ENCODE data around the gene CCDC149.

Gene CCDC149

DNA sequence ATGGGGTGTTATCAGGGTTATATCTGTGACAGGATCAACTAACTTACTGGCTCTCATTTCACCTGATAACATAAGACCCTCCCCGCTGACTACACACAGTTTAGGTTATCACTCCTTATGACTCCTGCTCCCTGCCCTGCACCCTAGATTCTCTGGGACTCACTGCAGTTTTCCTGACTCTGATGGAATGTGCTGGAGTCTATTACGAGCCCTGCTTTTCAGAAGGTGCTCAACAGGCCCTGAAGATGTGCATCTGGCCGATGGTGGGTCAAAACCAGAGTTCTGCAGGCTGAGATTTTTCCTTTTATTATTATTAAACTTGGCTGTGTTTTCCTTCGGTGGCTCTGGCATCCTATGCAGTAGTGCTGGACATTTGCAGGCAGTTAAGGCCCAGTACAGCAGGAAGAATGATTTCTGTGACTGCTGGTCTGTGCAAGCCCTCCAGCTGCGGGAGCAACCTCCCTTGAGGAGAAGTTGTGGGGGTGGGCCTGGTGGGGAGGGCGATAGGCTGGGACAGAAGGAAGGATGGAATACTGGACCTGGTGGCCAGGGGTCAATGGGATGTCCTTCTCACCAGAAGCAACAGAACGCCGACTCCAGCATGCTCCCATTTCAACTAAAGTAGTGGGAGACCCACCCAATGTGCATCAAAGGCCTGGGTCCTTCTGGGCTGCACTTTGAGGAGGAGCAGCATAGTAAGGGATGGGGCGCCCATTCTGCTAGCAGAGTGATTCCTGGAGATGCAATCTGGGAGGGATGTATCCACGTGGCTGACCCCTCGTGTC, 106.4 kb downstream of the CCDC149 start:
- no peak overlapping the region for H3K4me3 ChIP-seq (ENCODE audit: low read depth, low read length)
- TF ChIP-seq CTCF (IDR thresholded peaks at IDR 0.05; ENCODE audit: low read depth, low read length): no peak

GRCh38 chr4:24805566-24805965, 107.3 kb downstream of the CCDC149 start:
- no peak for TF ChIP-seq CTCF (IDR thresholded peaks at IDR 0.05; ENCODE audit: low read depth, low read length)
- no peak overlapping the region for H3K4me3 ChIP-seq (ENCODE audit: low read depth, low read length)

DNA sequence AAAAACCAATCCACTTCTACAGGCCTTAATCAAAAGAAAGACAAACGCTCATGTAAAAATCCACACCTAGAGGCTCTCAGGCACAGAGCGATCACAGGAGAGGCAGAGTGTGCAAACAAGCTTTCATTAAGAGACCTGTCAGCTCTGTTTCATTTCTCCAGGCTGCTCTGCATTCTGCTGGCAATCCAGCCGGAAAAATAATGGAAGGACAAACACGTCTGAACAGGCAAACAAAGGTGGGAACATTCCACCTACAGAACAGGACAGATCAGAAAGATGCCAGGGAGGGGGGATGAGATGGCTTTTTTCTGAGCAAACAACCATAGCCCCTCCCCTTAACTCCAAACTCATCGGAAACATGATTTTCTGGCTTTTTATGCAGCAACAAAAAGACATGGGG, 107.8 kb downstream of the CCDC149 start:
- TF ChIP-seq CTCF (IDR thresholded peaks at IDR 0.05; ENCODE audit: low read depth, low read length): no peak
- no peak overlapping the region for H3K4me3 ChIP-seq (ENCODE audit: low read depth, low read length)

DNA sequence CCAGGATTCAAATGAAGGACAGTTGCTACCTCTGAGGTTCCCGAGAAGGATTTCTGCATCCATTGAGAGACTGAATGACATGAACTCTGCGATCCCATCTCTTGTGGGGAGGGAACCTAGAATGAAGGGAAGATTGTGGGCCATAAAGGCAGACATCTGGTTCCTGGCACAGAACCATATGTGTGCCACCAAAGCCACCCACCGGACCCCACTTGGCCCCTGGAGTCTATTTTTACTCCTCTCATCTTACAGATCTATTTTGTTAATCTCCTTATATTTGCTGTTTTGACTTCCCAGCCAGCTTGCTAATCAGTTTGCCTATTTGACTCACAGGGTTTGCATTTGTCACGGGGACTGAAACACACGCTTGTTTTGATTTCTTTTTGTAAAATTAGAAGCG, 110.2 kb downstream of the CCDC149 start:
- no peak for TF ChIP-seq CTCF (IDR thresholded peaks at IDR 0.05; ENCODE audit: low read depth, low read length)
- no peak overlapping the region for H3K4me3 ChIP-seq (ENCODE audit: low read depth, low read length)

- TF ChIP-seq CTCF (IDR thresholded peaks at IDR 0.05; ENCODE audit: low read depth, low read length): no peak
- H3K4me3 ChIP-seq (ENCODE audit: low read depth, low read length): no peak overlapping the region
Observed at GRCh38 chr4:24801136-24801855, 111.5 kb downstream of the CCDC149 start.

GRCh38 chr4:24800325-24800895, 112.4 kb downstream of the CCDC149 start:
- no peak overlapping the region for H3K4me3 ChIP-seq (ENCODE audit: low read depth, low read length)
- no peak for TF ChIP-seq CTCF (IDR thresholded peaks at IDR 0.05; ENCODE audit: low read depth, low read length)

All from WI38 (cell line).